ENCODE results near the gene GUCD1.
"Not testable (repeated sequence)": the region's sequence is repeated elsewhere in the genome, so short reads cannot be mapped to it uniquely, and the experiment has no call there.

Gene GUCD1

GRCh38 chr22:24563246-24563645 is 8.3 kb upstream of the GUCD1 start:
- no peak for FAIRE-seq

DNA sequence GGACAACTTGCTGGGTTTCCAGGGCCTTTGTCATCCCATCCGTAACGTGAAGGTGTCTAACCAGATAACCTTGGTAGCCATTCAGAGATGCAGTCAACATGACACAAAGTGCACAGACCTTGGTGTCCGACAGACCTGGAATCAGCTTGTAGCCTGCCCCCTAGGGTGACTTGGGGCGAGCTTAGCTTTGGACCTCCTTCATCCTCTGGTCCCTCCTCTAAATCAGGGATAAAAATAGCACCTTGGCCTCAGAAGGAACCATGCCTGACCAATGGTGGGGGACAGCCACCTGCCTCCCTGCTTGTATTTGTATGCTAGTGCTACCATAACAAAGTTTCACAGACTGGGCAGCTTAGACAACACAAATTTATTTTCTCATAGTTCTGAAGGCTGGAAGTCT is 4.5 kb upstream of the GUCD1 start:
- FAIRE-seq: no peak

GRCh38 chr22:24555165-24556039 is 464 bp upstream of the GUCD1 start, which contains the start of gene SNRPD3:
Gene SNRPD3, plus strand, starts transcription at chr22:24555999. Its CDS starts 1,676 bp downstream, at chr22:24557675.
- no peak for FAIRE-seq

GRCh38 chr22:24553597-24554312 is 1.2 kb downstream of the GUCD1 start:
- no peak for FAIRE-seq

DNA sequence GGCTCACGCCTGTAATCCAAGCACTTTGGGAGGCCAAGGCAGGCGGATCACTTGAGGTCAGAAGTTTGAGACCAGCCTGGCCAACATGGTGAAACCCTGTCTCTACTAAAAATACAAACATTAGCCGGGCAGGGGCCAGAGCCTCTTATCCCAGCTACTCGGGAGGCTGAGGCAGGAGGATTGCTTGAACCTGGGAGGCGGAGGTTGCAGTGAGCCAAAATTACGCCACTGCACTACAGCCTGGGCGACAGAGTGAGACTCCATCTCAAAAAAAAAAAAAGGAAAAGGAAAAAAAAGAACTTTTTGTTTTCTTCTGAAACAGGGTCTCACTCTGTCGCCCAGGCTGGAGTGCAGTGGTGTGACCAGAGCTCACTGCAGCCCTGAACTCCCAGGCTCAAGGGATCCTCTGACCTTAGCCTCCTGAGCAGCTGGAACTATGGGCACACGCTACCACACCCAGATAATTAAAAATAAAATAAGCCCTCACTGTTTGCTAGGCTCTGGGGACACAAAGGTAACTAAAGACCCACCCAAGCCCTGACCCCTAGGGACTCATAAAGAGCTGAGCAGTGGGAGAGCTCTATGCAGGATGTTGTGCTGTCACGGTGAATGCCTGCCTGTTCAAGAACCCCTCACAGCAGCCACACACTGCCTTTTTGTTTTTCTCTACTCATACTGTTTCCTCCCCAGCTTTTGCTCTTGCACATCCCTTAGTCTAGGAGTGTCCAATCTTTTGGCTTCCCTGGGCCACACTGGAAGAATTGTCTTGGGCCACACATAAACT is 2.2 kb downstream of the GUCD1 start:
- not testable (repeated sequence) for FAIRE-seq

- FAIRE-seq: no peak
Measured at GRCh38 chr22:24550902-24551435, 4.0 kb downstream of the GUCD1 start.

DNA sequence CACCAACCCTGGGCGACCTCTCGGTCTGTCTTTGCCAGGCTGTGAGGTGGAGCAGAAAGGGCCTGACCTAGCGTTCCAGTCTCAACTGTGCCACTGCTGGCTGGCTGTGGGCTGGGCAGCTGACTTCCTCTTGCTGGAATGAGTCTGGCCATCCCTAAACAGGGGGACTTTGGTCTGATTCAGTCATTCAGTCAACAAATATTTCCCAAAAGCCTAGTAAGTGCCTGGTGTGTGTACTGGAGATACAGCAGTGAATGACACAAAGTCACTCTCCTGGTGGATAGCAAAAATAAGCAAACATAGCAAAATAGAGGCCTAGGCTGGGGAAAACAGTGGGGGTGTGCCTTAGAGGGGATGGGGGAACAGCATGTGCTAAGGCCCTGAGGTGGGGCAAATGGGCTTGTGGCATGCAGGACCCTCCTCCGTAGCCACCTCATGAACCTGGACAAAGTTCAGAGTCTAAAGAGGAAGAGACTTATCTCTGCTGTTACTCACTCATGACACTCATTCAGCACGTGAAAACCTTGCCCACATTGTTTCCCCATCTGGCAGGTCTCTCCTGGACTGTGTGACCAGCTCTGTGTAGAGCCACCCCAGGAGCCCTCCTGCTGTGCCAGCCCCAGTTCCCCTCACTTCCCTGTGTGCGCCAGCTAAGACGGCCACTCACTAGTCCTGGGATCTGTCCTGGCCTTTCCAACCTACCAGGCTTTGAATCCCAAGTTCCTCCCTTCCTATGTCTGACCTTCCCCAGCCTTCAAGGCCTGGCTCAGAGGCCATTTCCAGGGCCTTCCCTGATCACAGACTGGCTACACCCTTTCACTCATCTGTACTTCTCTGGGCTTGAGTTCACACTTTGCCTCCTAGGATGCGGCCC is 4.7 kb downstream of the GUCD1 start:
- no peak for FAIRE-seq

DNA sequence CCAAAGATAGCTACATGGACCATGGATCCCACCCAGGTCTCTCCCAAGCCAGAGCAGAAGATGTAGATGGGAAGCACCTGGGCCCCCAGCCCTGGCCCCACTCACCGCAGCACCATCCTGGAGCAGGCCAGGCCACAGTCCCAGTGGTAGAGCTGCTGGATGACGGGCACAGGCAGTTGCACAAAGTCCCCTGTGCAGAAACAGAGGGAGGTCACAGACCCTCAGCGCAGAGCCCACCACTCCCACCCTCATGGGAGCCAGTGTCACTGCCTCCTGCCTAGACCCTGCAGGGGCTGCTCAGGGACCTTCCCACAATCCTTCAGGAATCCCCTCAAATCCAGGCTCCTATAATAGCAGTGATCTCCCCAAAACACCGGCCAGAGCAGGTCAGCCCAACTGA is 6.1 kb downstream of the GUCD1 start:
- FAIRE-seq: no peak

GRCh38 chr22:24543679-24544243 is 11.2 kb downstream of the GUCD1 start:
- FAIRE-seq: no peak

DNA sequence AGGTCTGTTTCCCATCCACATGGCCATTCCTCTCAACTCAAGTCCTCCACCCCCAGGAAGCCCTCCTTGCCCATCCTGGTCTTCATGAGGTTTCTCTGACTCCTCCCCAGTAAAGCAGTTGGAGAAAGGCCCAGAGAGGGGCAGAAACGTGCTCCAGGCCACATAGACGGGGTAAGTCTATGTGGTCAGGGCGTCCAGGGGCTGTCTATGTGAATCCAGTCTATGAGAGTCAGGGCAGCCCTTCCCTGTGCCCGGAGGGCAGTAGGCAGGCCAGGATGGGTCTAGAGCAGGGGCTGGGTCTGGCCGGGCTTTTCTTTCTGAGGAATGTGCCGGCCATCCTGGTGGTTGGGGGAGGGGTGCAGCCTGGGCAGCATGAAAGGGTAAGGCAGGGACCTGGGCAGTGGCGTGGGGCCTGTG is 11.7 kb downstream of the GUCD1 start:
- no peak for FAIRE-seq

GRCh38 chr22:24542641-24543040 is 12.3 kb downstream of the GUCD1 start:
- no peak for FAIRE-seq

GRCh38 chr22:24541681-24542515 is 13.0 kb downstream of the GUCD1 start:
- no peak for FAIRE-seq

GRCh38 chr22:24540470-24540869 is 14.5 kb downstream of the GUCD1 start:
- no peak for FAIRE-seq

- no peak for FAIRE-seq
Measured at GRCh38 chr22:24536089-24536488, 18.8 kb downstream of the GUCD1 start.

GRCh38 chr22:24535348-24535747 is 19.6 kb downstream of the GUCD1 start:
- no peak for FAIRE-seq

- no peak for FAIRE-seq
Measured at GRCh38 chr22:24532075-24532474, 22.9 kb downstream of the GUCD1 start.

DNA sequence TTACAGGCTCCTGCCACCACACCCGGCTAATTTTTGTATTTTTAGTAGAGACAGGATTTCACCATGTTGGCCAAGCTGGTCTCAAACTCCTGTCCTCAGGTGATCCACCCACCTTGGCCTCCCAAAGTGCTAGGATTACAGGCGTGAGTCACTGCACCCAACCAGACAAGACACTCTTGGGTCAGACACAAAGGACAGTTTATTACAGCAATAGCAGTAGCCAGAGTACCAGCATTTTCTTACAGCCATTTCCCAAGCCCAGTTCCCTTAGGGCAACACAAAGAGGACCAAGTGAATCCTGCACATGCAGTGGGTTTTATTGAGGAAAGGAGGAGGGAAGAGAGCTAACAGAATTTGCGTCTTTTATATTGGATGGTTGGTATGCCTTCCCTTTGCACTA is 24.0 kb downstream of the GUCD1 start:
- FAIRE-seq: not testable (repeated sequence)

DNA sequence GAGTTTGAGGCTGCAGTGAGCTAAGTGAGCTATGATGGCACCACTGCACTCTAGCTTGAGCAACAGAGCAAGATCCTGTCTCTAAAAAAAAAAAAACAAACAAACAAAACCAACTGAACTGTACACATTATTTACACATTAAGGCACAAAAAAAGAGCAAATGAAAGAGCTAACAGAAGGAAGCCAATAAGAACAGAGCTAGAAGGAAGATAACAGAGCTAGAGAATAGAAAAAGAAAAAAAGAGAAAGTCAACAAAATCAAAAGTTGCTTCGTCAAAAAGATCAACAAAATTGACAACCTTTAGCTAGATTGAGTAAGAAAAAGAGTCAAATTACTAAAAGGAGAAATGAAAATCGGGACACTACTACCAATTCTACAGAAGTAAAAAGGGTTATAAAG is 25.0 kb downstream of the GUCD1 start:
- no peak for FAIRE-seq

GRCh38 chr22:24526191-24526590 is 28.7 kb downstream of the GUCD1 start:
- no peak for FAIRE-seq

GRCh38 chr22:24525416-24526037 is 29.4 kb downstream of the GUCD1 start:
- peak; percentile 5 for FAIRE-seq
